ENCODE measurements around the gene AP1S3. TPM values are rescaled to one million over a fixed set of nuclear protein-coding genes. Genes with fewer than 3 reads are reported as not detected.

AP1S3 gene
- polyA plus RNA-seq, 1 experiment = 1.9 TPM

DNA sequence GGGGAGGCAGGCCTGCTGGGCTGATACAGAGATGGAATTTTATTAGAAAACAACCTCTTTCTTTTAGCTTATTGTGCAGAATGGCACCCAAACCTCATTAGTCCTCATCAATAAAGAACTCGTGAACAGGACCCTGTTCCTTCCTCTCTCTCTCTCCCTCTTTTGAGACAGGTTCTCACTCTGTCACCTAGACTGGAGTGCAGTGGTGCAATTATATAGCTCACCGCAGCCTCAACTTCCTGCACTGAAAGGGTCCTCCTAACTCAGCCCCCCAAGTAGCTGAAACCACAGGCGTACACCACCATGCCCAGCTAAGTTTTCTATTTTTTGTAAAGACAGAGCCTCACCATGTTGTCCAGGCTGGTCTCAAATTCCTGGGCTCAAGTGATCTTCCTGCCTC, 21.7 kb upstream of the AP1S3 start:
- no peaks in the 10 kb centered on the region for H3K27me3 ChIP-seq (ENCODE audit: control insufficient read depth, insufficient read depth, low read length)
- CTCF ChIA-PET = interaction anchor here (0.8 to 1.3 kb wide), 3 partner anchors 59 to 99 kb away, joined by 3 to 5 read pairs (median 4); no protein-coding TSS in a partner anchor
- H3K36me3 ChIP-seq (ENCODE audit: control insufficient read depth, insufficient read depth, low read length) = no peaks in the 10 kb centered on the region
- DNase-seq (ENCODE audit: low read depth) = no peak
- POLR2A ChIA-PET = no interaction called here
- TF ChIP-seq, protein P1, sequence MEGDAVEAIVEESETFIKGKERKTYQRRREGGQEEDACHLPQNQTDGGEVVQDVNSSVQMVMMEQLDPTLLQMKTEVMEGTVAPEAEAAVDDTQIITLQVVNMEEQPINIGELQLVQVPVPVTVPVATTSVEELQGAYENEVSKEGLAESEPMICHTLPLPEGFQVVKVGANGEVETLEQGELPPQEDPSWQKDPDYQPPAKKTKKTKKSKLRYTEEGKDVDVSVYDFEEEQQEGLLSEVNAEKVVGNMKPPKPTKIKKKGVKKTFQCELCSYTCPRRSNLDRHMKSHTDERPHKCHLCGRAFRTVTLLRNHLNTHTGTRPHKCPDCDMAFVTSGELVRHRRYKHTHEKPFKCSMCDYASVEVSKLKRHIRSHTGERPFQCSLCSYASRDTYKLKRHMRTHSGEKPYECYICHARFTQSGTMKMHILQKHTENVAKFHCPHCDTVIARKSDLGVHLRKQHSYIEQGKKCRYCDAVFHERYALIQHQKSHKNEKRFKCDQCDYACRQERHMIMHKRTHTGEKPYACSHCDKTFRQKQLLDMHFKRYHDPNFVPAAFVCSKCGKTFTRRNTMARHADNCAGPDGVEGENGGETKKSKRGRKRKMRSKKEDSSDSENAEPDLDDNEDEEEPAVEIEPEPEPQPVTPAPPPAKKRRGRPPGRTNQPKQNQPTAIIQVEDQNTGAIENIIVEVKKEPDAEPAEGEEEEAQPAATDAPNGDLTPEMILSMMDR (IDR thresholded peaks at IDR 0.05; ENCODE audit: insufficient read depth, low read depth, low read length) = no peak
- H3K4me3 ChIP-seq (ENCODE audit: low read depth, low read length) = no peak overlapping the region

DNA sequence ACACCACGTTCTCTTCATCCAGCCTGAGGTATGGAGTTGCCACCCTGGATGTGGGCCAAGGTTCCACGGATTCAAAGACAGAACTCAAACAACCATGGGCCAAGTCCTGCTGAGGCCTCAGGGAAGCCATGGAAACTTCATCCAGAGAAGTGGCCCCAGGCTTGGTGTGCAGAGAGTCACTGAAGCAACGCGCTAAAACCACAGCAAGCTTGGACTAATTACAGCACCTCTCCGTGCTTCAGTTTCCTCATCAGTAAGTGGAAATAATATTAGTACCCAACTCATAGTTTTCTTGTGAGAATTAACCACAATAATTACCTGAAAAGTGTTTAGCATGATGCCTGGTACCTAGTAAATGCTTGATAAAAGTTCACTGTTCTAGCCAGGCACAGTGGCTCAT, 19.2 kb upstream of the AP1S3 start:
- ChIA-PET POLR2A (no interaction called here), CTCF (interaction anchor here (0.9 kb wide), 1 partner anchor 253 kb away, joined by 3 read pairs; no protein-coding TSS in a partner anchor)
- DNase-seq (ENCODE audit: low read depth) = no peak
- no peaks in the 10 kb centered on the region for H3K36me3 ChIP-seq (ENCODE audit: control insufficient read depth, insufficient read depth, low read length)
- TF ChIP-seq, protein P1 (IDR thresholded peaks at IDR 0.05; ENCODE audit: insufficient read depth, low read depth, low read length) = no peak
- no peaks in the 10 kb centered on the region for H3K27me3 ChIP-seq (ENCODE audit: control insufficient read depth, insufficient read depth, low read length)
- H3K4me3 ChIP-seq (ENCODE audit: low read depth, low read length) = no peak overlapping the region

DNA sequence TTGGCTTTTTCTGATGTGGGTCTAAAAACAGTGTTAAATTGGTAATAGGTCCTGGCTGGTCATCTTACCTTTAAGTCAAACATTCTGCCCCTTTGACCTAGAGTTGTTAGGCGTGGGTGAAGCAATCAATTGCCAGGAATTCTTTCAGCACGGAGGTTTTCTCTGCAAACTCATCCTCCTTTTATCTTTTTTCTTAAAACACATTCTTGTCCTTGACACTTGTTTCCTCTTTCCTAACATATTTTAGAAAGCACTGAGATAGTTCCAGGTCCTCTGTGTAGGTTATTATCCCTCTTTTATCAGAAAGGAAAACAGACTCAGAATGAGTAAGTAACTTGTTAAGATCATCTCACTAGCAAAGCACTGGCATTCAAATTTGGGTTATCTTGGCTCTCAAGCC, 18.6 kb upstream of the AP1S3 start:
- H3K4me3 ChIP-seq (ENCODE audit: low read depth, low read length) = no peak overlapping the region
- no peaks in the 10 kb centered on the region for H3K36me3 ChIP-seq (ENCODE audit: control insufficient read depth, insufficient read depth, low read length)
- no peaks in the 10 kb centered on the region for H3K27me3 ChIP-seq (ENCODE audit: control insufficient read depth, insufficient read depth, low read length)
- DNase-seq (ENCODE audit: low read depth) = no peak
- POLR2A ChIA-PET = no interaction called here
- TF ChIP-seq, protein P1 (IDR thresholded peaks at IDR 0.05; ENCODE audit: insufficient read depth, low read depth, low read length) = no peak
- CTCF ChIA-PET = no interaction called here

DNA sequence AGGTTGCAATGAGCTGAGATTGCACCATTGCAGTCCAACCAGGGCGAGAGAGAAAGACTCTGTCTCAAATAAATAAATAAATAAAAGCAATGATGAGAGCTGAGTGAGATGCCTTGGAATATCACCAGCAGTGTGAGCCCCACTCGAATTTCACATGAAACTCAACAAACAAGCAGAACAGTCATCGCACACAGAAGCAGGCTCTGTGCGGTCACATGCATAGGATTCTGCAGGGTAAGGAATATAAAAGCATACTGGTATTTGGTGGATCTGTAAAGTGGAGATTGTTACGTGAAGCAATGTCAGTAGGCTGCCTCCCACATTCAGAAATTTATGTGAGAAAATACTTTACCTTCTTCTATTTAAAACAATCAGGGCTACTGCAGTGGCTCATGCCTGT, 18.0 kb upstream of the AP1S3 start:
- CTCF ChIA-PET = no interaction called here
- H3K4me3 ChIP-seq (ENCODE audit: low read depth, low read length) = no peak overlapping the region
- POLR2A ChIA-PET = no interaction called here
- DNase-seq (ENCODE audit: low read depth) = no peak
- TF ChIP-seq, protein P1 (IDR thresholded peaks at IDR 0.05; ENCODE audit: insufficient read depth, low read depth, low read length) = no peak
- no peaks in the 10 kb centered on the region for H3K27me3 ChIP-seq (ENCODE audit: control insufficient read depth, insufficient read depth, low read length)
- H3K36me3 ChIP-seq (ENCODE audit: control insufficient read depth, insufficient read depth, low read length) = no peaks in the 10 kb centered on the region; the same call in 1 of the 2 replicates

DNA sequence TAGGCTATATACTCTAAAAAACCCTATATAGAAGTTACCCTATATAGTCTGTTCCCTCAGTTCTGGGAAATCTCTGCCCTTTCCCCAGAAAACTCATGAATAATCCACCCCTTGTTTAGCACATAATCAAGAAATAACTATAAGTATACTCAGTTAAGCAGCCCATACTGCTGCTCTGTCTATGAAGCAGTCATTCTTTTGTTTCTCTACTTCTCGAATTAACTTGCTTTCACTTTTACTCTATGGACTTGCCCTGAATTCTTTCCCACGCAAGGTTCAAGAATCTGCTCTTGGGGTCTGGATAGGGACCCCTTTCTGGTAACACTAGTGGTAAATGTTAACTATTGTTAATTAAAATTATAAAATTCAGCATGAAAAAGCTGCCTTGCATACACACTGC, 17.4 kb upstream of the AP1S3 start:
- ChIA-PET POLR2A (no interaction called here), CTCF (no interaction called here)
- peaks cover 1% of the 10 kb centered on the region; the same call in 1 of the 2 replicates for H3K36me3 ChIP-seq (ENCODE audit: control insufficient read depth, insufficient read depth, low read length)
- TF ChIP-seq, protein P1 (IDR thresholded peaks at IDR 0.05; ENCODE audit: insufficient read depth, low read depth, low read length) = no peak
- DNase-seq (ENCODE audit: low read depth) = no peak
- H3K27me3 ChIP-seq (ENCODE audit: control insufficient read depth, insufficient read depth, low read length) = no peaks in the 10 kb centered on the region
- no peak overlapping the region for H3K4me3 ChIP-seq (ENCODE audit: low read depth, low read length)

Measured in BJ (cell line).